GM19372 (cell line): ENCODE data around the gene PSMB2.

Source experiments
- ATAC-seq: cut with Tn5 transposase; IDR thresholded peaks from one replicate; pipeline ENCODE4 v1.9.1; 2021; ENCODE audit warnings: mild to moderate bottlenecking, low read depth, moderate library complexity; ENCODE audit not compliant: unreplicated experiment

Gene PSMB2

GRCh38 chr1:35559317-35559944 lies 81.9 kb downstream of the PSMB2 start:
- no peak for ATAC-seq

- ATAC-seq, result no peak
Observed at GRCh38 chr1:35558374-35559316, 82.7 kb downstream of the PSMB2 start.

DNA sequence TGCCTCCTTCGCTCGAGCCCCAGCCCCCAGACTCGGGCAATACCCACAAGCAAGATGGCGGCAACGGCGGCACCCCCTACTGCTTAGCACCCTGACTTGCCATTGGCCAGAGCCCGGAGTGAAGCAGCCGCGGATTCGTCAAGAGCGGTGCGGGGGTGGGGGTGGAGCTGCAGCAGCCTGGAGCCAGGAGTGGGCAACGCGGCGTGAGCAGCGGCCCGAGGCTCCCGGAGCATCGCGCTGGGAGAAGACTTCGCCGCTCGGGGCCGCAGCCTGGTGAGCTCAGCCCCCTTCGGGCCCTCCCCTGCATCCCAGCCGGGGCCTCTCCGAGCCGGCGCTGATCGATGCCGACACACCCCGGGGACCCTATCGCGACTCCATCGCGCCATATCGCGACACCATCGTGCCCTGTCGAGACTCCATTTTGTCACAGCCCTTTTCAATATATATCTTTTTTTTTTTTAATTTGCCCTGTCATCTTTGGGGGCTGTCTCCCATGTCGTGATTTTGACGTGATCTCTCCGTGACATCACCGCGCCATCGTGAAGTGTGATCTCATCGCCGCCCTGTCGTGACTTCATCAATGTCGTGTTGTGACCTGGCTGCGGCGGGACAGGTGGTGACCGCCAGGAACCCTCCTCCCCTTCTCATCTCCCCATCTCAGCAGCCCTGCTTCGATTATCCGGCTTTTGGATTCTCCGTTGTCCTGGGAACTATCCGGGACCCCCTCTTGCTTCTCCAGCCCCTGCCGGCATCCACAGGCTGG lies 83.5 kb downstream of the PSMB2 start, which contains the start of gene NCDN:
TSS of gene NCDN (plus strand) at position 189 of the 763 bp plus-strand sequence. CDS start at position 581, 392 bp downstream.
- peak; percentile 79 for ATAC-seq

DNA sequence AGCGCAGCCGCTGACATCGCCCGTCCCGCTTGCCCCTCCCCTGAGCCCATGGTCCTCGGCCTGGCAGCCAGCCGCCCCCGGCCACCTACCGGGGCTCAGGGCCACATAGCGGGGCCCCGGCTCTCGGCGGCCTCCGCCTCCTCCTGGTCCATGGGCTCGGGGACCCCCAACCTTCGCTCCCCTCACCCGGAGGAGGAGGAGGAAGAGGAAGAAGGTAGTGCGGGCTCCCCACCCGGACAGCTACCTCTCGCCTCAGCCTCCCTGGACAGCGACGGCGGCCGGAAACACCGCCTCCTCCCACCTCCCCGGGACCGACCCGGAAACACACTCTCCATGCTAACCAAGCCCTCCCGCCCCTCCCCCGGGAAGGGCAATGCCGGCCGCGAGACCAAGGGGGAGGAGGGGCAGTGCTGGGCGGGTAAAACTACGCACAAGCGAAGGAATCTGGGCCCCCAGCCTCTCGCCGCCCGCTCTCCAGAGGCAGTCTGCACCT lies 84.2 kb downstream of the PSMB2 start, which contains the start of gene KIAA0319L:
TSS of gene KIAA0319L (minus strand) at position 286 of the 493 bp plus-strand sequence. CDS start 2,912 bp downstream, outside the sequence.
- peak; percentile 75 for ATAC-seq

GRCh38 chr1:35556484-35557117 lies 84.7 kb downstream of the PSMB2 start:
- ATAC-seq, result no peak

GRCh38 chr1:35555601-35556477 lies 85.5 kb downstream of the PSMB2 start:
- ATAC-seq, result no peak

- no peak for ATAC-seq
Observed at GRCh38 chr1:35555212-35555584, 86.1 kb downstream of the PSMB2 start.

DNA sequence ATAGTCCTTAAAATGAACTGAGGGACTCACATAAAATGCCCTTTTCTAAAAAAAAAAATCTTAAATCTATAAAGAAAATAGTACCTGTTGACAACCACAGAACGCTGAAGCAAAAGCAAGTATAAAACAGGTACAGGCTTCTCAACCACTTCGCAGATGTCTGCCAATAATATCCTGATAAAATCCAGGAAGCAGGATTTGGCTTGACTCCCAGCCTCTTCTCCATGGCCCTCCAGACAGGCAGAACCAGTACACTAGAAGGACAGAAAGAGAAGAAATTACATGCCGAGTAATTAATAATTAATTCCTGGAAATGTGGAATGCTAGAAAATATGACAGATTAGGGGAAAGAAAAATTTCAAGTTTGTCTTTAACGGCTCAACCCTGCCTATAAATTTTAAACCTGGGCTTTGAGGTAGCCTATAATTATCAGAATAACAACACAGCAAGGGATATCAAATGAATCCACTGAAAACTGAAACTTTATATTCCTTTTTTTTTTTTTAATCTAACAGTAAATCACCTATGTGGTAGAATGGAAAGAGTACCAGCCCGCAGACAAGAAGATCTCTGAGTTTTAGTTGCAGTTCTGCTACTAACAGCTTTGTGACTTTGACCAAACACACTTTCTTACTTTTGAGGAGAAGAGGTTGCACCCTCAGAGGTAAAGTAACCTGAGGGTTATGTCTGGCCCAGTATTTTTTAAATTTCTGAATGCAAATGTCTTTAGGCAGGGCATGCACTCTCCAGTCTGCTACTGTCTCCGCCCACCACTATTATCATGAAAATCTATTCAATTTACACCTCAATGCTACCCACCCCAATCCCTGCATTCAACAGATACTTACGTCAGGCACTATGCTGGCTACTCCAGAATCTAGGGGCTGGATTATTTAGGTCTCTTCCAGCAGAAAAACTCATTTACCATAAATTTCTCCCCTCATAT lies 86.8 kb downstream of the PSMB2 start:
- ATAC-seq, result no peak

DNA sequence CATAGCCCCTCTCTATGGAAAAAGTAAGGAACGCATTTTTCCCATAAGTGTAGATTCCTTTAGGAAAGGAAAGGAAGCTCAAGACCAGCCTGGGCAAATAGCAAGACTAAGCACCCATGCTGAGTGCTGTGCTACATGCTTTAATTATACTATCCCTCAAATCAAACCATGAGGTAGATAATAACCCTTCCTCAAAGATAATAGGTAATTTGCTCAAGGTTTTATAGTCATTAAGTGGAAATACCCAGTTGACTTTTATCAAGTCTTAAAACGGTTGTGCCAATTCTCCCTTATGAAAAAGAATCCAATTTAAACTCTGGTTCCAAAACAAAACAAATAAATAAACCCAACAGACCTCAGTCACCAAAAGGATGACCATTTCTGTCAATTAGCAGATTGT lies 87.5 kb downstream of the PSMB2 start:
- ATAC-seq, result no peak
